Gastroesophageal sphincter (tissue), 4 donors: ENCODE results near the gene KANTR. TPM values are rescaled to one million over a fixed set of nuclear protein-coding genes. Genes with fewer than 3 reads are reported as not detected.

Experiments used
- ATAC-seq: fragments of 150-250 bp; one replicate; pipeline ENCODE4 v1.9.1; 2016; ENCODE audit warnings: mild to moderate bottlenecking, moderate library complexity
- H3K27ac ChIP-seq, 4 donors: fragments of 200-600 bp; sonication (generic) in 3 of 4; 1 replicate in 3 of 4; 2 replicates in 1 of 4; pipeline ENCODE4 v1.5.1; 2016 to 2019
- H3K27me3 ChIP-seq: fragments of 200-600 bp; sonication (generic); one replicate; pipeline ENCODE4 v1.5.1; 2019
- H3K36me3 ChIP-seq, 2 donors: fragments of 200-600 bp; sonication (generic); one replicate each; pipeline ENCODE4 v1.5.1; 2019; ENCODE audit warnings: control low read depth in 1 of 2
- H3K4me1 ChIP-seq, 3 donors: fragments of 200-600 bp; sonication (generic); 1 replicate in 2 of 3; 2 replicates in 1 of 3; pipeline ENCODE4 v1.5.1; 2016 to 2019; ENCODE audit warnings: control low read depth in 2 of 3
- H3K4me3 ChIP-seq, 2 donors: fragments of 200-600 bp; sonication (generic); one replicate each; pipeline ENCODE4 v1.5.1; 2019; ENCODE audit warnings: mild to moderate bottlenecking in 1 of 2, moderate library complexity in 1 of 2
- H3K9me3 ChIP-seq, 3 donors: fragments of 200-600 bp; sonication (generic); one replicate each; pipeline ENCODE4 v1.5.1; 2017 to 2019; ENCODE audit warnings: control low read depth in 2 of 3
- CTCF ChIP-seq, 4 experiments: fragments of 200-600 bp in 2 of 4; fragments of 450-650 bp in 2 of 4; sonication (generic) in 1 of 4; IDR thresholded peaks; one replicate each; pipeline ENCODE4 v1.5.1; 2017 to 2019; ENCODE audit warnings: antibody characterized with exemption in 4 of 4, mild to moderate bottlenecking in 2 of 4, moderate library complexity in 2 of 4
- EP300 ChIP-seq: sonication (generic); formaldehyde crosslinking; IDR thresholded peaks from one replicate; pipeline ENCODE4 v1.6.1; 2017; ENCODE audit warnings: antibody characterized with exemption, mild to moderate bottlenecking
- POLR2A ChIP-seq, 2 donors: fragments of 450-650 bp; IDR thresholded peaks; one replicate each; pipeline ENCODE4 v1.6.1; 2017; ENCODE audit warnings: antibody characterized with exemption in 2 of 2, mild to moderate bottlenecking in 2 of 2, moderate library complexity in 1 of 2
- POLR2AphosphoS5 ChIP-seq: sonication (generic); formaldehyde crosslinking; IDR thresholded peaks from one replicate; pipeline ENCODE4 v1.6.1; 2017; ENCODE audit warnings: antibody characterized with exemption
- WGBS, 2 donors: methylation state at CpG; one replicate each; pipeline ENCODE4 v1.1.5; 2018; ENCODE audit warnings: low coverage in 1 of 2; 5-methylcytosine and 5-hydroxymethylcytosine counted together
- total RNA-seq, 4 donors: library from RNA; depleted of rRNA; stranded (reverse); fragments of >200 nt; gene quantifications; one replicate each; pipeline ENCODE4 v1.1.0, GENCODE V29; 2016

The KANTR gene
- total RNA-seq, 4 donors from 2014 or later = 7.7 to 36.6 (median 13.7) TPM

- H3K27ac ChIP-seq = no peak overlapping the region
- H3K4me3 ChIP-seq = no peak overlapping the region
- H3K9me3 ChIP-seq = no peaks in the 10 kb centered on the region
- peaks cover 0 to 30% (median 0%) of the 10 kb centered on the region in 3 donors for H3K4me1 ChIP-seq
- H3K36me3 ChIP-seq = no peaks in the 10 kb centered on the region
- TF ChIP-seq EP300 (no peak), POLR2AphosphoS5 (no peak), POLR2A (IDR thresholded peaks at IDR 0.05) (no peak), CTCF (IDR thresholded peaks at IDR 0.05) (no peak)
- no peaks in the 10 kb centered on the region for H3K27me3 ChIP-seq
- no CpG with 5 or more reads among the region's 6 CpGs for WGBS, 2 donors
- ATAC-seq = no peak
Observed at GRCh38 chrX:53050841-53051240, 43.1 kb upstream of the KANTR start.

GRCh38 chrX:53055244-53055849 lies 38.6 kb upstream of the KANTR start:
- H3K27me3 ChIP-seq = no peaks in the 10 kb centered on the region
- H3K27ac ChIP-seq = no peak overlapping the region
- ATAC-seq = no peak
- peaks cover 0 to 10% (median 0%) of the 10 kb centered on the region in 3 donors for H3K4me1 ChIP-seq
- no peaks in the 10 kb centered on the region for H3K36me3 ChIP-seq
- H3K9me3 ChIP-seq = no peaks in the 10 kb centered on the region
- TF ChIP-seq POLR2A (IDR thresholded peaks at IDR 0.05) (no peak), POLR2AphosphoS5 (no peak), EP300 (no peak), CTCF (IDR thresholded peaks at IDR 0.05) (no peak)
- no peak overlapping the region for H3K4me3 ChIP-seq
- 80 to 84% methylated on average over 5 to 6 of the region's 6 CpGs for WGBS, 2 donors

- WGBS, 2 donors = 80 to 89% methylated on average over 5 of the region's 5 CpGs
- Histone ChIP-seq H3K9me3 (no peaks in the 10 kb centered on the region), H3K4me1 (peaks cover 0 to 1% (median 0%) of the 10 kb centered on the region in 3 donors), H3K27ac (no peak overlapping the region), H3K36me3 (no peaks in the 10 kb centered on the region), H3K27me3 (no peaks in the 10 kb centered on the region), H3K4me3 (no peak overlapping the region)
- no peak for ATAC-seq
- no peak for TF ChIP-seq POLR2AphosphoS5
- no peak for TF ChIP-seq POLR2A (IDR thresholded peaks at IDR 0.05)
- TF ChIP-seq CTCF (IDR thresholded peaks at IDR 0.05) = no peak
- TF ChIP-seq EP300 = no peak
Observed at GRCh38 chrX:53056292-53056691, 37.6 kb upstream of the KANTR start.

- 60 to 100% methylated on average over 1 of the region's 1 CpG for WGBS, 2 donors
- Histone ChIP-seq H3K4me1 (no peaks in the 10 kb centered on the region), H3K27me3 (no peaks in the 10 kb centered on the region), H3K27ac (no peak overlapping the region), H3K36me3 (no peaks in the 10 kb centered on the region), H3K9me3 (no peaks in the 10 kb centered on the region), H3K4me3 (no peak overlapping the region)
- no peak for ATAC-seq
- TF ChIP-seq POLR2A (IDR thresholded peaks at IDR 0.05) (no peak), EP300 (no peak), CTCF (IDR thresholded peaks at IDR 0.05) (no peak), POLR2AphosphoS5 (no peak)
Observed at GRCh38 chrX:53065104-53065503, 28.8 kb upstream of the KANTR start.

GRCh38 chrX:53071064-53071463 lies 22.9 kb upstream of the KANTR start:
- no peaks in the 10 kb centered on the region for H3K27me3 ChIP-seq
- peak overlapping the region in 3 of 4 donors; percentile 22 to 87 (median 84) for H3K27ac ChIP-seq
- ATAC-seq = no peak
- 71 to 100% methylated on average over 1 to 2 of the region's 10 CpGs for WGBS, 2 donors
- TF ChIP-seq POLR2AphosphoS5 (no peak), EP300 (no peak), POLR2A (IDR thresholded peaks at IDR 0.05) (no peak), CTCF (IDR thresholded peaks at IDR 0.05) (no peak)
- H3K4me3 ChIP-seq = no peak overlapping the region
- H3K36me3 ChIP-seq = no peaks in the 10 kb centered on the region
- H3K4me1 ChIP-seq = peaks cover 0 to 15% (median 0%) of the 10 kb centered on the region in 3 donors
- no peaks in the 10 kb centered on the region for H3K9me3 ChIP-seq
